ENCODE results near the gene SCN1B. TPM values are rescaled to one million over a fixed set of nuclear protein-coding genes. Genes with fewer than 3 reads are reported as not detected.
A peak's percentile ranks its signal among the peaks of the same experiment; 100 is the strongest.

Gene SCN1B
- total and polyA plus RNA-seq, 2 of the 13 experiments (the other 11 are each of a cell fraction or from before 2014, with no cell fraction given): 2.7 to 20.1 TPM

DNA sequence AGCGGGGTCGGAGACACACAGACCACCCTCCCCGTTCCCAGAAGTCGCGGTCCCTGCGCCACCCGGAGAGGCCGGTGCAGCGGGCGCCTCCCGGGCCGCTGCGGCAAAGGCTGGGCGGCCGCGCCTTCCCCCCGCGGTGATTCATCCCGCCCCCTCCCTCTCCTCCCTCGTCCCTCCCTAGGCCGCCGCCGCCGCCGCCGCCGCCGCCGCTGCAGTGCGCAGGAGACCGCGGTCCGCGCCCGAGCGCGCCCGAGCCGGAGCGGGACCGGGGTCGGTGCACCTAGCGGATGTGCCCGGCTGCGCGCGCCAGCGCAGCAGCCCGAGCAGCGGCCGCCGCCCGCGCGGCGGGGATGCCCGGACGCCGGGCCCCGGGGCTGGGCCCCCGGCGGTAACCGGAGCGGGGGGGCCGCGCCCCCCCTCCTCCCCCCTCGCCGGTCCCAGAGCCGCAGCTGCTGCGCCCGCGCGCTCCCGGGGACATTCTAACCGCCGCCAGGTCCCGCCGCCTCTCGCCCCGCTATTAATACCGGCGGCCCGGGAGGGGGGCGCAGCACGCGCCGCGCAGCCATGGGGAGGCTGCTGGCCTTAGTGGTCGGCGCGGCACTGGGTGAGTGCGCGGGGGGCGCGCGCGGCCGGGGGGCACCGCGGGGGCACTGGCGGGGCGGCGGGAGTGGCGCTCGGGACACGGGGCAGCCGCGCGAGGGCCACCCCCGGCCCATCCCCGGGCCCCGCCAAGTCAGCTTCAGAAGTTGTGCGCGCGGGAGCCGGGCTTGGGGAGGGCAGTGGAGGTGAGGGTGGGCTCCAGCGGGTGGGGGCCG, at the start of gene SCN1B (continued):
- TF ChIP-seq ZNF558 (CRISPR knock-in tag; IDR thresholded peaks at IDR 0.05; ENCODE audit: borderline replicate concordance) (no peak), TCF12 (IDR thresholded peaks at IDR 0.05) (no peak), TCF12 (CRISPR knock-in tag; IDR thresholded peaks at IDR 0.05) (no peak), DPF2 (CRISPR knock-in tag; IDR thresholded peaks at IDR 0.05; ENCODE audit: borderline replicate concordance, low read depth) (no peak), HOXD1 (CRISPR knock-in tag; IDR thresholded peaks at IDR 0.05) (no peak), ZNF839 (CRISPR knock-in tag; IDR thresholded peaks at IDR 0.05; ENCODE audit: borderline replicate concordance) (no peak), SMARCC2 (IDR thresholded peaks at IDR 0.05) (no peak), MED1 (CRISPR knock-in tag; IDR thresholded peaks at IDR 0.05) (no peak), NAIF1 (CRISPR knock-in tag; IDR thresholded peaks at IDR 0.05; ENCODE audit: borderline replicate concordance) (no peak), RAD21 (CRISPR knock-in tag; IDR thresholded peaks at IDR 0.05) (peak; percentile 13; the same call in 1 of the 2 replicates), ISL2 (CRISPR knock-in tag; IDR thresholded peaks at IDR 0.05) (no peak), ZNF629 (CRISPR knock-in tag; conservative IDR thresholded peaks at IDR 0.05) (no peak), ZNF557 (CRISPR knock-in tag; IDR thresholded peaks at IDR 0.05) (no peak), KDM4B (CRISPR knock-in tag; IDR thresholded peaks at IDR 0.05) (no peak), NKX3-1 (CRISPR knock-in tag; IDR thresholded peaks at IDR 0.05) (no peak), NFIC (IDR thresholded peaks at IDR 0.05; ENCODE audit: low read length) (no peak), ZNF672 (CRISPR knock-in tag; IDR thresholded peaks at IDR 0.05) (no peak)
- TF ChIP-seq, protein P1, sequence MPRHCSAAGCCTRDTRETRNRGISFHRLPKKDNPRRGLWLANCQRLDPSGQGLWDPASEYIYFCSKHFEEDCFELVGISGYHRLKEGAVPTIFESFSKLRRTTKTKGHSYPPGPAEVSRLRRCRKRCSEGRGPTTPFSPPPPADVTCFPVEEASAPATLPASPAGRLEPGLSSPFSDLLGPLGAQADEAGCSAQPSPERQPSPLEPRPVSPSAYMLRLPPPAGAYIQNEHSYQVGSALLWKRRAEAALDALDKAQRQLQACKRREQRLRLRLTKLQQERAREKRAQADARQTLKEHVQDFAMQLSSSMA (CRISPR knock-in tag; IDR thresholded peaks at IDR 0.05): no peak
- TF ChIP-seq, protein P2, sequence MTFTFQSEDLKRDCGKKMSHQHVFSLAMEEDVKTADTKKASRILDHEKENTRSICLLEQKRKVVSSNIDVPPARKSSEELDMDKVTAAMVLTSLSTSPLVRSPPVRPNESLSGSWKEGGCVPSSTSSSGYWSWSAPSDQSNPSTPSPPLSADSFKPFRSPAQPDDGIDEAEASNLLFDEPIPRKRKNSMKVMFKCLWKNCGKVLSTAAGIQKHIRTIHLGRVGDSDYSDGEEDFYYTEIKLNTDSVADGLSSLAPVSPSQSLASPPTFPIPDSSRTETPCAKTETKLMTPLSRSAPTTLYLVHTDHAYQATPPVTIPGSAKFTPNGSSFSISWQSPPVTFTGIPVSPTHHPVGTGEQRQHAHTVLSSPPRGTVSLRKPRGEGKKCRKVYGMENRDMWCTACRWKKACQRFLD (CRISPR knock-in tag; IDR thresholded peaks at IDR 0.05; ENCODE audit: borderline replicate concordance): no peak
- TF ChIP-seq, protein P3, sequence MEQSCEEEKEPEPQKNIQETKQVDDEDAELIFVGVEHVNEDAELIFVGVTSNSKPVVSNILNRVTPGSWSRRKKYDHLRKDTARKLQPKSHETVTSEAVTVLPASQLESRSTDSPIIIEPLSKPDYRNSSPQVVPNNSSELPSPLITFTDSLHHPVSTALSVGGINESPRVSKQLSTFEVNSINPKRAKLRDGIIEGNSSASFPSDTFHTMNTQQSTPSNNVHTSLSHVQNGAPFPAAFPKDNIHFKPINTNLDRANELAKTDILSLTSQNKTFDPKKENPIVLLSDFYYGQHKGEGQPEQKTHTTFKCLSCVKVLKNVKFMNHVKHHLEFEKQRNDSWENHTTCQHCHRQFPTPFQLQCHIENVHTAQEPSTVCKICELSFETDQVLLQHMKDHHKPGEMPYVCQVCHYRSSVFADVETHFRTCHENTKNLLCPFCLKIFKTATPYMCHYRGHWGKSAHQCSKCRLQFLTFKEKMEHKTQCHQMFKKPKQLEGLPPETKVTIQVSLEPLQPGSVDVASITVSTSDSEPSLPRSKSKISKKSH (CRISPR knock-in tag; IDR thresholded peaks at IDR 0.05; ENCODE audit: borderline replicate concordance): no peak
- TF ChIP-seq, protein P4, sequence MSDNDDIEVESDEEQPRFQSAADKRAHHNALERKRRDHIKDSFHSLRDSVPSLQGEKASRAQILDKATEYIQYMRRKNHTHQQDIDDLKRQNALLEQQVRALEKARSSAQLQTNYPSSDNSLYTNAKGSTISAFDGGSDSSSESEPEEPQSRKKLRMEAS (IDR thresholded peaks at IDR 0.05): 0 out of 2 replicates have a peak, but pooled peaks have one; percentile 16
- TF ChIP-seq, protein P5, sequence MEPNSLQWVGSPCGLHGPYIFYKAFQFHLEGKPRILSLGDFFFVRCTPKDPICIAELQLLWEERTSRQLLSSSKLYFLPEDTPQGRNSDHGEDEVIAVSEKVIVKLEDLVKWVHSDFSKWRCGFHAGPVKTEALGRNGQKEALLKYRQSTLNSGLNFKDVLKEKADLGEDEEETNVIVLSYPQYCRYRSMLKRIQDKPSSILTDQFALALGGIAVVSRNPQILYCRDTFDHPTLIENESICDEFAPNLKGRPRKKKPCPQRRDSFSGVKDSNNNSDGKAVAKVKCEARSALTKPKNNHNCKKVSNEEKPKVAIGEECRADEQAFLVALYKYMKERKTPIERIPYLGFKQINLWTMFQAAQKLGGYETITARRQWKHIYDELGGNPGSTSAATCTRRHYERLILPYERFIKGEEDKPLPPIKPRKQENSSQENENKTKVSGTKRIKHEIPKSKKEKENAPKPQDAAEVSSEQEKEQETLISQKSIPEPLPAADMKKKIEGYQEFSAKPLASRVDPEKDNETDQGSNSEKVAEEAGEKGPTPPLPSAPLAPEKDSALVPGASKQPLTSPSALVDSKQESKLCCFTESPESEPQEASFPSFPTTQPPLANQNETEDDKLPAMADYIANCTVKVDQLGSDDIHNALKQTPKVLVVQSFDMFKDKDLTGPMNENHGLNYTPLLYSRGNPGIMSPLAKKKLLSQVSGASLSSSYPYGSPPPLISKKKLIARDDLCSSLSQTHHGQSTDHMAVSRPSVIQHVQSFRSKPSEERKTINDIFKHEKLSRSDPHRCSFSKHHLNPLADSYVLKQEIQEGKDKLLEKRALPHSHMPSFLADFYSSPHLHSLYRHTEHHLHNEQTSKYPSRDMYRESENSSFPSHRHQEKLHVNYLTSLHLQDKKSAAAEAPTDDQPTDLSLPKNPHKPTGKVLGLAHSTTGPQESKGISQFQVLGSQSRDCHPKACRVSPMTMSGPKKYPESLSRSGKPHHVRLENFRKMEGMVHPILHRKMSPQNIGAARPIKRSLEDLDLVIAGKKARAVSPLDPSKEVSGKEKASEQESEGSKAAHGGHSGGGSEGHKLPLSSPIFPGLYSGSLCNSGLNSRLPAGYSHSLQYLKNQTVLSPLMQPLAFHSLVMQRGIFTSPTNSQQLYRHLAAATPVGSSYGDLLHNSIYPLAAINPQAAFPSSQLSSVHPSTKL (CRISPR knock-in tag; IDR thresholded peaks at IDR 0.05): no peak
